ENCODE results near the gene NAGA.

DNA sequence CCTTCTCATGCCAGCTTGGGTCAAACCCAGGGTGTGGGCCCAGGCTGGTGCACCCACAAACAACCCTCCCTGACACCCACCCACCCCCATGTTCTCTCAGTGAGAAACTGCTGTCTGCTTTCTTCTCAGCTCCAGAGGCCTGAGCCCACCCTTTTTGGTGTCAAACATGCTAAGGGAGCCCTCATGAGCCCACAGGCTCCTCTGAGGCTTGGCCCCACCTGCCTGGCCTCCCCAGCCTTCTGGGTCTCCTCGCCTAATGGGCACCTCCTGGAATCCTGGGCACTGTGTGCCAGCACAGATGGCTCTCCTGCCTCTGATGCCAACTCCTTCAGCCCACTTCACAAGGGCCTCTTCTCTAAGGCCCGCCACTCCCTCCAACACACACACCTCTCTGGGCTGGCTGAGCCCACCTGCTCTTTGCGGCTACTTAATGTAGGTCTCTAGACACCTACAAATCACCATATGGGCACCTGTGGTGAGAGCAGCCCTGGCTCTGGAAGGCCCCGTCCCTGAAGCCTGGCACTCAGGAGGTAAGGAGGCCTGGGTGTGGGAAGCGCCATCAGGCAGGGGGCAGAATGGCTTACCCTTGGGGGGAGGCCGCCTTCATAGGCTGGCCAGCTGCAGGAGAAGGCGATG, 4.4 kb downstream of the NAGA start:
- TF ChIP-seq GATA2 (IDR thresholded peaks at IDR 0.05; ENCODE audit: insufficient read depth, insufficient read length, low read depth, low read length) (no peak), POLR2AphosphoS5 (IDR thresholded peaks at IDR 0.05; ENCODE audit: insufficient read depth, low read depth, low read length) (no peak), EZH2 (IDR thresholded peaks at IDR 0.05; ENCODE audit: borderline replicate concordance, low read depth, low read length, severe bottlenecking) (no peak), POLR2A (IDR thresholded peaks at IDR 0.05; ENCODE audit: low read depth, low read length) (no peak), MYC (IDR thresholded peaks at IDR 0.05; ENCODE audit: low read depth, low read length) (no peak)
- TF ChIP-seq, protein P1, sequence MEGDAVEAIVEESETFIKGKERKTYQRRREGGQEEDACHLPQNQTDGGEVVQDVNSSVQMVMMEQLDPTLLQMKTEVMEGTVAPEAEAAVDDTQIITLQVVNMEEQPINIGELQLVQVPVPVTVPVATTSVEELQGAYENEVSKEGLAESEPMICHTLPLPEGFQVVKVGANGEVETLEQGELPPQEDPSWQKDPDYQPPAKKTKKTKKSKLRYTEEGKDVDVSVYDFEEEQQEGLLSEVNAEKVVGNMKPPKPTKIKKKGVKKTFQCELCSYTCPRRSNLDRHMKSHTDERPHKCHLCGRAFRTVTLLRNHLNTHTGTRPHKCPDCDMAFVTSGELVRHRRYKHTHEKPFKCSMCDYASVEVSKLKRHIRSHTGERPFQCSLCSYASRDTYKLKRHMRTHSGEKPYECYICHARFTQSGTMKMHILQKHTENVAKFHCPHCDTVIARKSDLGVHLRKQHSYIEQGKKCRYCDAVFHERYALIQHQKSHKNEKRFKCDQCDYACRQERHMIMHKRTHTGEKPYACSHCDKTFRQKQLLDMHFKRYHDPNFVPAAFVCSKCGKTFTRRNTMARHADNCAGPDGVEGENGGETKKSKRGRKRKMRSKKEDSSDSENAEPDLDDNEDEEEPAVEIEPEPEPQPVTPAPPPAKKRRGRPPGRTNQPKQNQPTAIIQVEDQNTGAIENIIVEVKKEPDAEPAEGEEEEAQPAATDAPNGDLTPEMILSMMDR (IDR thresholded peaks at IDR 0.05; ENCODE audit: extremely low read depth in 1 of 2, insufficient read depth in 1 of 2, low read depth in 1 of 2, low read length in 2 of 2): no peak
- TF ChIP-seq, protein P2, sequence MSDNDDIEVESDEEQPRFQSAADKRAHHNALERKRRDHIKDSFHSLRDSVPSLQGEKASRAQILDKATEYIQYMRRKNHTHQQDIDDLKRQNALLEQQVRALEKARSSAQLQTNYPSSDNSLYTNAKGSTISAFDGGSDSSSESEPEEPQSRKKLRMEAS (IDR thresholded peaks at IDR 0.05; ENCODE audit: insufficient read depth, insufficient read length): no peak

Measured in endothelial cell of umbilical vein (primary cell).